Measurements from ENCODE around the gene TRIM5.
"Not testable (repeated sequence)": the region's sequence is repeated elsewhere in the genome, so short reads cannot be mapped to it uniquely, and the experiment has no call there.

TRIM5 gene

DNA sequence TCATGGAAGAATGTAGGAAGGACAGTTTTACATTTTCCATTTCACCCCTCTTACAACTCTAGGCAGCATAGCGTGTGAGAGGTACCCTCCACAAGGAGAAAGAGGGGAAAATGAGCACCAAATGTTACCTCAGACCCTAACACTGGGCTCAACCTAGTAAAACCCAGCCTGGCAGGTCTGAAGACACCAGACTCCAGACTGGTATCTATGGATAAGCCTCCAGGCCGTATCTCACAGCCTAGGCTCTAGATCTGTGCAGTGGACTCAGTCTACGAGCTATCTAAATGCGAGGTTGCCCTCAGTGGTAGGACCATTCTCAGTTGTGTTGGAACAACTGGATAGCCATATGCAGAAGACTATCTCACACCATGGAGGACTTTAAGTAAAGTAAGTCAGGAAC is 10.5 kb downstream of the TRIM5 start:
- H3K27me3 ChIP-seq (ENCODE audit: low read depth) = no peaks in the 10 kb centered on the region
- in situ Hi-C loops (cut with MboI; ENCODE audit: low sequenced_read_pairs) = no loop called here
- no peak overlapping the region for H3K4me3 ChIP-seq
- no peaks in the 10 kb centered on the region for H3K4me1 ChIP-seq
- H3K9me3 ChIP-seq = no peaks in the 10 kb centered on the region
- DNase-seq (ENCODE audit: low spot score in 2 of 2) = no peak
- peaks cover 21% of the 10 kb centered on the region for H3K36me3 ChIP-seq (replicated peaks)

- no peaks in the 10 kb centered on the region for H3K9me3 ChIP-seq
- no peaks in the 10 kb centered on the region for H3K27me3 ChIP-seq (ENCODE audit: low read depth)
- H3K4me3 ChIP-seq = no peak overlapping the region
- no peaks in the 10 kb centered on the region for H3K4me1 ChIP-seq
- DNase-seq (ENCODE audit: low spot score in 2 of 2) = no peak
- in situ Hi-C loops (cut with MboI; ENCODE audit: low sequenced_read_pairs) = no loop called here
- H3K36me3 ChIP-seq (replicated peaks) = peaks cover 3% of the 10 kb centered on the region
Measured at GRCh38 chr11:5671831-5672230, 13.0 kb downstream of the TRIM5 start.

DNA sequence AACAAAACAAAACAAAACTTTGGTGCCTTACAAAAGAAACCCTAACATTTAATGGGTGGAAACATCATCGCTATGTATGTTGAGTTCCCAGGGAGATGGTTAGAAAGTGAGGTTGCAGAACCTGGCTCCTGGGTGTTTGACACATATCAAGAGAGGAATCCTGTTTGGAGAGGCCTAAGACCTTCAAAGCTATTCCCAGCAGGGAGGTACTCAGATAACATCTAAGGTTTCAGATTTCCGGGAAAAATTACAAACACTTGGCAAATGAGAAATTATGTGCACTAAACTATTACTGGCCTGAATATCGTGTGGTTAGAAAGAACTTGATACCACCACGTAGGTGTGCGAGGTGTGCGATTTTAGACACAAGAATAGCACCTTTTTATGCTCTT is 18.5 kb downstream of the TRIM5 start:
- peaks cover 12% of the 10 kb centered on the region for H3K36me3 ChIP-seq (replicated peaks)
- in situ Hi-C loops (cut with MboI; ENCODE audit: low sequenced_read_pairs) = no loop called here
- no peaks in the 10 kb centered on the region for H3K4me1 ChIP-seq
- no peak for DNase-seq (ENCODE audit: low spot score in 2 of 2)
- no peaks in the 10 kb centered on the region for H3K27me3 ChIP-seq (ENCODE audit: low read depth)
- no peaks in the 10 kb centered on the region for H3K9me3 ChIP-seq
- H3K4me3 ChIP-seq = no peak overlapping the region

DNA sequence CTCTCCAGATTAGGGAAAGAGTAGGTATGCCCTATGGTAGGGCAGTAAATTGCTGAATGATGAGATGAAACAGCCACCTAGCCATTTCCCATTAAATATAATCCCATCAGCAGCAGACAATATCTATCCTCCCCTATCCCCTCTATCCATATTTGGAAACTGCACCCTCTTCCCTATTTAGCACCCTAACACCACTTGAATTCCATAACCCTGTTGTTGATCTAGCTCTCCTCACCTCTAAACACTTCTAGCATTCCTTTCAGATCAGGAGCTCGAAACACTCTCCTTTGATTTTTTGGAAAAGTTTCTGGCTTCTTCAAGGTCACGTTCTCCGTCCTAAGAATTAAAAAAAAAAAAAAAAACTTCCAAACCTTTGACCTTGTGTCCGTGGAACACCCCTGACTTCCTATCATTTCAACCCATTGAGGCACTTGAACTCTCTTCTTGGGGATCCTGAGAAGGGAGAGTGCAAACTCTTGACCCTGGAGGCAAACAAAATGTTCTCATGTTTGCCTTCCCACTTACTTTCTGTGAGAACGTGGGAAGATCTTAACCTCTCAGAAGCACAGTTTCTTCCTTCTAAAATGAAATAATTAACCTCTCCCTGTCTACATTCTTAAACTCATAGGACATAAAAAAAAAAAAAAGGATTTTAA is 19.0 kb downstream of the TRIM5 start:
- in situ Hi-C loops (cut with MboI; ENCODE audit: low sequenced_read_pairs) = no loop called here
- H3K36me3 ChIP-seq (replicated peaks) = peaks cover 12% of the 10 kb centered on the region
- DNase-seq (ENCODE audit: low spot score in 2 of 2) = no peak

GRCh38 chr11:5665051-5665570 is 19.8 kb downstream of the TRIM5 start:
- in situ Hi-C loops (cut with MboI; ENCODE audit: low sequenced_read_pairs) = no loop called here
- Histone ChIP-seq H3K4me1 (no peaks in the 10 kb centered on the region), H3K4me3 (no peak overlapping the region), H3K9me3 (no peaks in the 10 kb centered on the region), H3K27me3 (ENCODE audit: low read depth) (no peaks in the 10 kb centered on the region), H3K36me3 (replicated peaks) (peaks cover 12% of the 10 kb centered on the region)
- DNase-seq (ENCODE audit: low spot score in 2 of 2) = no peak

More for the DNA sequence above, 19.0 kb downstream of the TRIM5 start:
- no peaks in the 10 kb centered on the region for H3K4me1 ChIP-seq
- no peaks in the 10 kb centered on the region for H3K9me3 ChIP-seq
- no peaks in the 10 kb centered on the region for H3K27me3 ChIP-seq (ENCODE audit: low read depth)
- H3K4me3 ChIP-seq = no peak overlapping the region

GRCh38 chr11:5663511-5663910 is 21.4 kb downstream of the TRIM5 start:
- peaks cover 9% of the 10 kb centered on the region for H3K36me3 ChIP-seq (replicated peaks)
- H3K4me3 ChIP-seq = no peak overlapping the region
- no peaks in the 10 kb centered on the region for H3K4me1 ChIP-seq
- no peak for DNase-seq (ENCODE audit: low spot score in 2 of 2)
- H3K27me3 ChIP-seq (ENCODE audit: low read depth) = no peaks in the 10 kb centered on the region
- H3K9me3 ChIP-seq = no peaks in the 10 kb centered on the region
- in situ Hi-C loops (cut with MboI; ENCODE audit: low sequenced_read_pairs) = no loop called here

GRCh38 chr11:5658318-5658717 is 26.6 kb downstream of the TRIM5 start:
- in situ Hi-C loops (cut with MboI; ENCODE audit: low sequenced_read_pairs) = no loop called here
- Histone ChIP-seq H3K4me3 (no peak overlapping the region), H3K36me3 (replicated peaks) (no peaks in the 10 kb centered on the region), H3K9me3 (no peaks in the 10 kb centered on the region), H3K4me1 (no peaks in the 10 kb centered on the region), H3K27me3 (ENCODE audit: low read depth) (no peaks in the 10 kb centered on the region)
- DNase-seq (ENCODE audit: low spot score in 2 of 2) = no peak

GRCh38 chr11:5656956-5657355 is 27.9 kb downstream of the TRIM5 start:
- H3K4me3 ChIP-seq; DNase-seq (ENCODE audit: low spot score in 2 of 2); H3K27me3 ChIP-seq (ENCODE audit: low read depth); H3K4me1 ChIP-seq; H3K36me3 ChIP-seq (replicated peaks); H3K9me3 ChIP-seq; in situ Hi-C loops (cut with MboI; ENCODE audit: low sequenced_read_pairs): not testable (repeated sequence)

GRCh38 chr11:5655474-5655873 is 29.4 kb downstream of the TRIM5 start:
- no peak for DNase-seq (ENCODE audit: low spot score in 2 of 2)
- in situ Hi-C loops (cut with MboI; ENCODE audit: low sequenced_read_pairs) = no loop called here
- H3K36me3 ChIP-seq (replicated peaks) = no peaks in the 10 kb centered on the region
- no peaks in the 10 kb centered on the region for H3K4me1 ChIP-seq
- H3K27me3 ChIP-seq (ENCODE audit: low read depth) = no peaks in the 10 kb centered on the region
- H3K9me3 ChIP-seq = peaks cover 3% of the 10 kb centered on the region; the same call in 1 of the 2 replicates
- H3K4me3 ChIP-seq = no peak overlapping the region

GRCh38 chr11:5646139-5646538 is 38.7 kb downstream of the TRIM5 start:
- Histone ChIP-seq H3K27me3 (ENCODE audit: low read depth) (no peaks in the 10 kb centered on the region), H3K4me1 (no peaks in the 10 kb centered on the region), H3K4me3 (no peak overlapping the region), H3K9me3 (no peaks in the 10 kb centered on the region), H3K36me3 (replicated peaks) (no peaks in the 10 kb centered on the region)
- DNase-seq (ENCODE audit: low spot score in 2 of 2) = no peak
- in situ Hi-C loops (cut with MboI; ENCODE audit: low sequenced_read_pairs) = no loop called here

DNA sequence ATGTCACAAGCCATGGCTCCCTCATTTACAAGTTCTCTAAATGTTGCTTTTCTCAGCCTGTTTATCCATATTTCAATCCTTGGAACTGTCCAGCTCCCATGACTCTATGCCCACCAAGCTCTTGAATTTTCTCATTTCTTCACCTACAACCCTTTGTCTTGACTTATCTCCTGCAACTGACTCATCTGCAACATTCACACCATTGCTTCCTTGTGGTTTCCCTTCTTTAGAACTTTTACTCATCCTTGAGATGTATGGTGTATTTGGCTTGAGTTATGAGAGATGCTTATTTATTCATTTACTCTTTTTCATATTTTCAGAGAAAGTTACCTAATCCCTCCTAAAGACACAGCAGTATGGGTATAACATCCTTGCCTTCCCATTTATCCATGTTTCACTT is 41.3 kb downstream of the TRIM5 start:
- no peaks in the 10 kb centered on the region for H3K36me3 ChIP-seq (replicated peaks)
- no peak for DNase-seq (ENCODE audit: low spot score in 2 of 2)
- no peaks in the 10 kb centered on the region for H3K4me1 ChIP-seq
- no peak overlapping the region for H3K4me3 ChIP-seq
- H3K9me3 ChIP-seq = no peaks in the 10 kb centered on the region
- in situ Hi-C loops (cut with MboI; ENCODE audit: low sequenced_read_pairs) = no loop called here
- no peaks in the 10 kb centered on the region for H3K27me3 ChIP-seq (ENCODE audit: low read depth)

- in situ Hi-C loops (cut with MboI; ENCODE audit: low sequenced_read_pairs) = no loop called here
- DNase-seq (ENCODE audit: low spot score in 2 of 2) = no peak
Measured at GRCh38 chr11:5639953-5640352, 44.9 kb downstream of the TRIM5 start.

DNA sequence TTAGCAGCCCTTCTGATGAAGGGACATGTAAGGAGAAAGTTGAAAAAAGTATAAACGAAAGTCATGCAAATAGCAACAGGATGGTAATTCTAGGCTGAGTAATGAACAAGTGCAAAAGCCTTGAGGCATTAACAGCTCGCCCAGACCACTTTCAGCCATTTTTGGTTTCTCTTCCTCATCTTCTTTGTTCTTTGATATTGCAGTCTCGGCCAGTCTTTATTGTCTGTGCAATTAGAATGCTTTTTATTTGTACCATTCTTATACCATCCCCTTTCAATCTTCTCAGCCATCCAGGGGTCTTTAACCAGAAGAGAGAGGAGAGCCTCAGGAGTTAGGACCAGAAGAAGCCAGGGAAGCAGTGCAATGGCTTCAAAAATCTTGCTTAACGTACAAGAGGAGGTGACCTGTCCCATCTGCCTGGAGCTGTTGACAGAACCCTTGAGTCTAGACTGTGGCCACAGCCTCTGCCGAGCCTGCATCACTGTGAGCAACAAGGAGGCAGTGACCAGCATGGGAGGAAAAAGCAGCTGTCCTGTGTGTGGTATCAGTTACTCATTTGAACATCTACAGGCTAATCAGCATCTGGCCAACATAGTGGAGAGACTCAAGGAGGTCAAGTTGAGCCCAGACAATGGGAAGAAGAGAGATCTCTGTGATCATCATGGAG is 52.8 kb downstream of the TRIM5 start:
- in situ Hi-C loops (cut with MboI; ENCODE audit: low sequenced_read_pairs) = no loop called here
- H3K4me3 ChIP-seq = no peak overlapping the region
- H3K9me3 ChIP-seq = no peaks in the 10 kb centered on the region
- H3K4me1 ChIP-seq = no peaks in the 10 kb centered on the region
- H3K27me3 ChIP-seq (ENCODE audit: low read depth) = no peaks in the 10 kb centered on the region
- H3K36me3 ChIP-seq (replicated peaks) = no peaks in the 10 kb centered on the region
- no peak for DNase-seq (ENCODE audit: low spot score in 2 of 2)

More at GRCh38 chr11:5639953-5640352, 44.9 kb downstream of the TRIM5 start:
- Histone ChIP-seq H3K9me3 (no peaks in the 10 kb centered on the region), H3K4me3 (no peak overlapping the region), H3K27me3 (ENCODE audit: low read depth) (no peaks in the 10 kb centered on the region), H3K36me3 (replicated peaks) (no peaks in the 10 kb centered on the region), H3K4me1 (no peaks in the 10 kb centered on the region)

DNA sequence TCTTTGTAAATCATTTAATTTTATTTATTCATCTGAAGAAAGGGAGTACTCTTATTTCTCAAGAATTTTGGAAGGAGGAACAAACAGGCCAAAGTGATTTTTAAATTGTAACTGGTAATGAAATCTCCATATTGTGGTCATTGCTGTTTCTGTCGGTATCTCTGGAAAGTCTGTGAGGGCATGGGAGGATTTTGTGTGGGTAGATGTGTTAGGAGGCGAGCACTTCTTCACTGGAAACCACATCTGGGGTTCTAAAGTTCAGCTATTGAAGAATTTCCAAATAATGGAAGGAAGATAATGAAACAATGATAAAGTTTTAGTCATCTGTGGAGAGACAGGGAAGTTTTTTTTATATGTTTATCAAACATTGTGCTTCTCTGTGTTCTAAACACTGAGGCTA is 53.5 kb downstream of the TRIM5 start:
- DNase-seq (ENCODE audit: low spot score in 2 of 2) = no peak
- no peaks in the 10 kb centered on the region for H3K9me3 ChIP-seq
- H3K4me1 ChIP-seq = no peaks in the 10 kb centered on the region
- H3K27me3 ChIP-seq (ENCODE audit: low read depth) = no peaks in the 10 kb centered on the region
- no peak overlapping the region for H3K4me3 ChIP-seq
- no peaks in the 10 kb centered on the region for H3K36me3 ChIP-seq (replicated peaks)
- in situ Hi-C loops (cut with MboI; ENCODE audit: low sequenced_read_pairs) = no loop called here

Data from HAP-1 (cell line).